Fibroblast of lung (primary cell): Measurements from ENCODE around the gene SLC8A3. TPM values are rescaled to one million over a fixed set of nuclear protein-coding genes. Genes with fewer than 3 reads are reported as not detected.

Experiments used
- DNase-seq, 2 donors: peaks; one replicate each; pipeline versions ENCODE4 v3.0.0 to v3.0.0-alpha.2; 2010; ENCODE audit warnings: low read depth in 2 of 2
- H2AFZ ChIP-seq: 2 replicates; pipeline ENCODE4 v1.5.1; 2012; ENCODE audit warnings: low read length, control low read depth, inconsistent platforms
- H3K27ac ChIP-seq: 2 replicates; pipeline ENCODE4 v1.5.1; 2011; ENCODE audit warnings: low read length, control low read depth; ENCODE audit not compliant: insufficient read depth
- H3K27me3 ChIP-seq: 2 replicates; pipeline ENCODE4 v1.5.1; 2011; ENCODE audit warnings: mild to moderate bottlenecking, low read length; ENCODE audit not compliant: control insufficient read depth, insufficient read depth
- H3K36me3 ChIP-seq: 2 replicates; pipeline ENCODE4 v1.5.1; 2011; ENCODE audit warnings: low read length; ENCODE audit not compliant: control insufficient read depth, insufficient read depth
- H3K4me1 ChIP-seq: 2 replicates; pipeline ENCODE4 v1.5.1; 2011; ENCODE audit warnings: low read length; ENCODE audit not compliant: control insufficient read depth, insufficient read depth; ENCODE audit errors: extremely low read depth
- H3K4me2 ChIP-seq: 2 replicates; pipeline ENCODE4 v1.5.1; 2011; ENCODE audit warnings: low read length, control low read depth; ENCODE audit not compliant: insufficient read depth; ENCODE audit errors: extremely low read depth
- H3K4me3 ChIP-seq, 4 experiments: fragments of 200-600 bp in 1 of 4; sonication (generic) in 1 of 4; replicated peaks in 1 of 4; 2 replicates each; pipeline ENCODE4 v1.5.1; 2011 to 2016; ENCODE audit warnings: low read length in 4 of 4, low read depth in 3 of 4, mild to moderate bottlenecking in 3 of 4, control low read depth in 2 of 4, inconsistent platforms in 1 of 4, mixed read lengths in 1 of 4; ENCODE audit not compliant: insufficient read depth in 1 of 4; ENCODE audit errors: control extremely low read depth in 1 of 4
- H3K79me2 ChIP-seq: 2 replicates; pipeline ENCODE4 v1.5.1; 2012; ENCODE audit warnings: mild to moderate bottlenecking, low read length, inconsistent platforms; ENCODE audit not compliant: control insufficient read depth, insufficient read depth
- H3K9ac ChIP-seq: 2 replicates; pipeline ENCODE4 v1.5.1; 2011; ENCODE audit warnings: mild to moderate bottlenecking, low read length, control low read depth; ENCODE audit not compliant: insufficient read depth
- H3K9me3 ChIP-seq: 2 replicates; pipeline ENCODE4 v1.5.1; 2012; ENCODE audit warnings: low read depth, low read length; ENCODE audit not compliant: control insufficient read depth, insufficient read depth
- H4K20me1 ChIP-seq: 2 replicates; pipeline ENCODE4 v1.5.1; 2011; ENCODE audit warnings: low read length; ENCODE audit not compliant: control insufficient read depth, insufficient read depth; ENCODE audit errors: extremely low read depth
- CTCF ChIP-seq, 2 donors: IDR thresholded peaks in 1 of 2; conservative IDR thresholded peaks in 1 of 2; 1 replicate in 1 of 2; 2 replicates in 1 of 2; pipeline ENCODE4 v1.5.1; 2011 to 2012; ENCODE audit warnings: low read length in 2 of 2, control low read depth in 1 of 2, inconsistent platforms in 1 of 2, low read depth in 1 of 2, mild to moderate bottlenecking in 1 of 2
- EZH2 ChIP-seq: IDR thresholded peaks from 2 replicates; pipeline ENCODE4 v1.5.1; 2012; ENCODE audit warnings: low read length, control low read depth, mild to moderate bottlenecking; ENCODE audit errors: missing control alignments
- polyA plus RNA-seq, 2 donors: library from polyadenylated mRNA; depleted of rRNA in 1 of 2; stranded (reverse) in 1 of 2; unstranded in 1 of 2; fragments of >200 nt; gene quantifications; 2 replicates each; pipeline ENCODE4 v1.2.1, GENCODE V29; 2011 to 2012; ENCODE audit warnings: missing spikeins in 1 of 2
- total RNA-seq: library from RNA; depleted of rRNA; stranded (reverse); fragments of >200 nt; gene quantifications from 2 replicates; pipeline ENCODE4 v1.2.1, GENCODE V29; 2014

The SLC8A3 gene
- total and polyA plus RNA-seq, 2 donors (not counting 1 experiment from before 2014, with no cell fraction given) = under 0.01 to 0.03 TPM

- no peak for TF ChIP-seq EZH2
- TF ChIP-seq CTCF (conservative IDR thresholded peaks at IDR 0.05 in 1 of 2, IDR thresholded peaks at IDR 0.05 in 1 of 2; ENCODE audit: low read depth in 1 of 2, low read length in 2 of 2) = no peak
- Histone ChIP-seq H3K4me1 (no peaks in the 10 kb centered on the region), H3K79me2 (no peaks in the 10 kb centered on the region), H3K4me2 (no peak overlapping the region), H3K27ac (no peak overlapping the region), H3K9ac (no peak overlapping the region), H3K4me3 (no peak overlapping the region), H3K36me3 (no peaks in the 10 kb centered on the region), H2AFZ (no peak overlapping the region), H3K27me3 (no peaks in the 10 kb centered on the region), H3K9me3 (no peaks in the 10 kb centered on the region), H4K20me1 (no peaks in the 10 kb centered on the region)
- DNase-seq = no peak
Observed at GRCh38 chr14:70082394-70082793, 106.4 kb downstream of the SLC8A3 start.

- no peak overlapping the region for H2AFZ ChIP-seq
- H3K27me3 ChIP-seq = no peaks in the 10 kb centered on the region
- no peaks in the 10 kb centered on the region for H3K79me2 ChIP-seq
- no peaks in the 10 kb centered on the region for H3K36me3 ChIP-seq
- no peaks in the 10 kb centered on the region for H4K20me1 ChIP-seq
- no peaks in the 10 kb centered on the region for H3K4me1 ChIP-seq
- no peak overlapping the region for H3K9ac ChIP-seq
- no peak overlapping the region for H3K4me2 ChIP-seq
- H3K27ac ChIP-seq = no peak overlapping the region
- no peak for DNase-seq
- H3K9me3 ChIP-seq = no peaks in the 10 kb centered on the region
- no peak overlapping the region for H3K4me3 ChIP-seq
- TF ChIP-seq CTCF (conservative IDR thresholded peaks at IDR 0.05 in 1 of 2, IDR thresholded peaks at IDR 0.05 in 1 of 2; ENCODE audit: low read depth in 1 of 2, low read length in 2 of 2) (no peak), EZH2 (no peak)
Observed at GRCh38 chr14:70080076-70080475, 108.7 kb downstream of the SLC8A3 start.

GRCh38 chr14:70078329-70078728 lies 110.4 kb downstream of the SLC8A3 start:
- Histone ChIP-seq H4K20me1 (no peaks in the 10 kb centered on the region), H2AFZ (no peak overlapping the region), H3K9ac (no peak overlapping the region), H3K9me3 (no peaks in the 10 kb centered on the region), H3K36me3 (no peaks in the 10 kb centered on the region), H3K79me2 (no peaks in the 10 kb centered on the region), H3K4me1 (no peaks in the 10 kb centered on the region), H3K4me3 (no peak overlapping the region), H3K27ac (no peak overlapping the region), H3K4me2 (no peak overlapping the region), H3K27me3 (no peaks in the 10 kb centered on the region)
- TF ChIP-seq CTCF (conservative IDR thresholded peaks at IDR 0.05 in 1 of 2, IDR thresholded peaks at IDR 0.05 in 1 of 2; ENCODE audit: low read depth in 1 of 2, low read length in 2 of 2) (no peak), EZH2 (no peak)
- no peak for DNase-seq
